ENCODE measurements around the gene RHOH. TPM values are rescaled to one million over a fixed set of nuclear protein-coding genes. Genes with fewer than 3 reads are reported as not detected.

The RHOH gene
- total RNA-seq, 3 donors from 2014 or later (not counting 1 experiment from before 2014, with no cell fraction given) = 195 to 233 (median 195) TPM

GRCh38 chr4:40247350-40247749 lies 50.5 kb downstream of the RHOH start:
- Mint-ChIP-seq H3K27ac (peak overlapping the region; percentile 79 to 81), H3K36me3 (peaks cover 11% of the 10 kb centered on the region), H3K4me3 (peak overlapping the region; percentile 53), H3K9me3 (no peaks in the 10 kb centered on the region), H3K27me3 (ENCODE audit: low read depth in 2 of 2) (no peaks in the 10 kb centered on the region), H3K4me1 (peaks cover 45 to 70% of the 10 kb centered on the region in 2 donors)
- Histone ChIP-seq H3K9me3 (ENCODE audit: control insufficient read depth, insufficient read depth, low read length) (no peaks in the 10 kb centered on the region), H3K4me3 (ENCODE audit: low read length) (no peak overlapping the region), H3K4me1 (ENCODE audit: control insufficient read depth, insufficient read depth, low read length) (peaks cover 65% of the 10 kb centered on the region), H3K36me3 (ENCODE audit: control insufficient read depth, insufficient read depth, low read length) (peaks cover 36% of the 10 kb centered on the region), H3K27me3 (ENCODE audit: control insufficient read depth, insufficient read depth, low read length) (no peaks in the 10 kb centered on the region), H3K27ac (ENCODE audit: low read length) (peak overlapping the region; percentile 48)
- ATAC-seq (peak; percentile 77 to 87 (median 87)), DNase-seq (peak; percentile 38 to 84)
- intact Hi-C loops (cut with micrococcal nuclease) = loop anchor here (5.0 to 10.0 kb wide), 2 partner anchors 50 to 57 kb away; partner anchors contain the start of gene RHOH
- no peak for TF ChIP-seq CTCF (IDR thresholded peaks at IDR 0.05)
- WGBS (ENCODE audit: insufficient coverage) = 34% methylated on average over 3 of the region's 4 CpGs

DNA sequence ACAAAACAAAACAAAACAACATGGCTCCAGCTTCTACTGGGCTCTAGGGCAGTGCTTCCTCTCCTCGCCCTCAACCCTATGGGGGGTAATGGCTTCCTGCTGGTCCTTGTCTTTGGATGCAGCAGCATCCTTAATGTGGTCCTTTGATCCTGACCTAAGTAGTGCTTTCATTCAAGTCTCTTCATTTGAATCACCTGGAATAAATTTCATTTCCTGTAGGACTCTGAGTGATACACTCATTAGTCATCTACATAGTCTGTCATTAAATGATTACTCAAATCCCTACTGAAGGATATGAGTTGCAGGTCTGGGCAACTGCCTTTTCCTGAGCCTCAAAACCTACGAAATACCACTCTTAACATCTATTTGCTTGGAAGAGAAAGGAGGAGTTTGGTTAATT lies 54.5 kb downstream of the RHOH start:
- no peak for TF ChIP-seq CTCF (IDR thresholded peaks at IDR 0.05)
- Mint-ChIP-seq H3K9me3 (no peaks in the 10 kb centered on the region), H3K36me3 (no peaks in the 10 kb centered on the region), H3K4me3 (no peak overlapping the region), H3K4me1 (peaks cover 31 to 57% of the 10 kb centered on the region in 2 donors), H3K27ac (no peak overlapping the region), H3K27me3 (ENCODE audit: low read depth in 2 of 2) (no peaks in the 10 kb centered on the region)
- no peak for ATAC-seq
- H3K27ac ChIP-seq (ENCODE audit: low read length) = no peak overlapping the region
- H3K4me1 ChIP-seq (ENCODE audit: control insufficient read depth, insufficient read depth, low read length) = peaks cover 38% of the 10 kb centered on the region
- intact Hi-C loops (cut with micrococcal nuclease) = no loop called here
- H3K9me3 ChIP-seq (ENCODE audit: control insufficient read depth, insufficient read depth, low read length) = no peaks in the 10 kb centered on the region
- no peak for DNase-seq
- no peak overlapping the region for H3K4me3 ChIP-seq (ENCODE audit: low read length)
- H3K36me3 ChIP-seq (ENCODE audit: control insufficient read depth, insufficient read depth, low read length) = no peaks in the 10 kb centered on the region
- WGBS (ENCODE audit: insufficient coverage) = 86% methylated on average over 1 of the region's 2 CpGs
- H3K27me3 ChIP-seq (ENCODE audit: control insufficient read depth, insufficient read depth, low read length) = no peaks in the 10 kb centered on the region

DNA sequence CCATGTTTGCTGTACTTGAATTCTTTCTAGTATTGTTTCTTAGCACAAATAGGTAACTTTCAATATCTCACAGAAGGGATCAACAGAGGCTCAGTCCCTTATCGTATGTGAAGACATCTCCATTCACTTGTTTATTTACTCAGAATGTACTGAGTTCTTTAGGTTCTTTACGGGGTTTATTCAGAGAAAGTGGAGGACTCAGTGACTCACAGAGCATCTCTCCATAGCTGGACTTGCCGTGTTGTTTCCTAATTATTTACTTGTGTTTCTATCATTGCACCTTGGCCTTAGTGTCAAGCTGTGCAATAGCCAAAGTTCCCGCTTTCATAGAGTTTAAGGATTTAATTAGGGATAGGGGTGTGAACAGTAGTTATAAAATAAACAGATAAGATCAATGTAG lies 57.1 kb downstream of the RHOH start:
- no peaks in the 10 kb centered on the region for H3K36me3 Mint-ChIP-seq
- no peak overlapping the region for H3K27ac Mint-ChIP-seq
- intact Hi-C loops (cut with micrococcal nuclease) = no loop called here
- peaks cover 0 to 3% of the 10 kb centered on the region in 2 donors for H3K27me3 Mint-ChIP-seq (ENCODE audit: low read depth in 2 of 2)
- no peak for TF ChIP-seq CTCF (IDR thresholded peaks at IDR 0.05)
- DNase-seq = no peak
- peaks cover 27 to 37% of the 10 kb centered on the region in 2 donors for H3K4me1 Mint-ChIP-seq
- H3K9me3 Mint-ChIP-seq = no peaks in the 10 kb centered on the region
- no peak overlapping the region for H3K4me3 Mint-ChIP-seq
- Histone ChIP-seq H3K36me3 (ENCODE audit: control insufficient read depth, insufficient read depth, low read length) (no peaks in the 10 kb centered on the region), H3K4me3 (ENCODE audit: low read length) (no peak overlapping the region), H3K27me3 (ENCODE audit: control insufficient read depth, insufficient read depth, low read length) (no peaks in the 10 kb centered on the region), H3K4me1 (ENCODE audit: control insufficient read depth, insufficient read depth, low read length) (peaks cover 18% of the 10 kb centered on the region), H3K27ac (ENCODE audit: low read length) (no peak overlapping the region), H3K9me3 (ENCODE audit: control insufficient read depth, insufficient read depth, low read length) (no peaks in the 10 kb centered on the region)
- 91% methylated on average over 3 of the region's 4 CpGs for WGBS (ENCODE audit: insufficient coverage)
- ATAC-seq = no peak
